ENCODE measurements around the gene OTULIN. TPM values are rescaled to one million over a fixed set of nuclear protein-coding genes. Genes with fewer than 3 reads are reported as not detected.
A peak's percentile ranks its signal among the peaks of the same experiment; 100 is the strongest.

Gene OTULIN
- polyA plus RNA-seq, 1 of the 3 experiments (the other 2 are of a cell fraction), result 6.6 TPM

- DNase-seq, result no peak
- TF ChIP-seq EZH2phosphoT487 (IDR thresholded peaks at IDR 0.05; ENCODE audit: borderline replicate concordance, low read depth) (no peak), MXI1 (IDR thresholded peaks at IDR 0.05; ENCODE audit: low read depth, low read length) (no peak), RFX5 (IDR thresholded peaks at IDR 0.05; ENCODE audit: low read length) (no peak), TCF12 (IDR thresholded peaks at IDR 0.05) (no peak), MEF2A (IDR thresholded peaks at IDR 0.05; ENCODE audit: borderline replicate concordance, low read depth) (no peak), RXRA (IDR thresholded peaks at IDR 0.05; ENCODE audit: borderline replicate concordance, low read depth) (no peak), REST (IDR thresholded peaks at IDR 0.05; ENCODE audit: low read depth, low read length) (no peak), TAF1 (IDR thresholded peaks at IDR 0.05; ENCODE audit: borderline replicate concordance, low read depth, low read length) (no peak), USF2 (IDR thresholded peaks at IDR 0.05; ENCODE audit: borderline replicate concordance, low read depth, low read length) (no peak), POLR2AphosphoS5 (IDR thresholded peaks at IDR 0.05; ENCODE audit: low read depth, low read length) (no peak), EP300 (IDR thresholded peaks at IDR 0.05; ENCODE audit: borderline replicate concordance in 1 of 2, low read depth in 1 of 2, low read length in 1 of 2) (no peak), SIN3A (IDR thresholded peaks at IDR 0.05; ENCODE audit: borderline replicate concordance, low read depth, low read length) (no peak), GATA2 (CRISPR knock-in tag; IDR thresholded peaks at IDR 0.05) (no peak), GABPA (IDR thresholded peaks at IDR 0.05; ENCODE audit: low read depth) (no peak), RAD21 (IDR thresholded peaks at IDR 0.05; ENCODE audit: low read length) (no peak), CTCF (IDR thresholded peaks at IDR 0.05) (no peak), FOXM1 (IDR thresholded peaks at IDR 0.05; ENCODE audit: low read depth) (no peak)
- H3K36me3 ChIP-seq (replicated peaks in 1 of 2; ENCODE audit: control insufficient read depth in 1 of 2, insufficient read depth in 2 of 2, low read length in 1 of 2), result peaks cover 34 to 35% of the 10 kb centered on the region in 2 experiments
- H3K9me2 ChIP-seq, result no peaks in the 10 kb centered on the region
- no peak overlapping the region for H3K9ac ChIP-seq
- H3K9me3 ChIP-seq, result no peaks in the 10 kb centered on the region
- no peak overlapping the region for H3K4me3 ChIP-seq (ENCODE audit: low read depth in 2 of 2, low read length in 1 of 2)
- no peak overlapping the region for H2AFZ ChIP-seq (ENCODE audit: low read depth)
- peaks cover 3 to 31% of the 10 kb centered on the region in 2 experiments; a peak in 2 of 4 replicates for H3K4me1 ChIP-seq (ENCODE audit: control insufficient read depth in 1 of 2, insufficient read depth in 2 of 2, low read depth in 1 of 2, low read length in 1 of 2)
- H3K27ac ChIP-seq (ENCODE audit: low read depth in 2 of 2, low read length in 1 of 2), result peak overlapping the region in 1 of 2 experiments; percentile 39; a peak in 2 of 4 replicates
- no peaks in the 10 kb centered on the region for H3K27me3 ChIP-seq (ENCODE audit: insufficient read depth)
- 87% methylated on average over 3 of the region's 3 CpGs for WGBS (ENCODE audit: low lambda C conversion rate)
- peaks cover 86% of the 10 kb centered on the region for H3K79me2 ChIP-seq (ENCODE audit: insufficient read depth)
- POLR2A ChIA-PET, result no interaction called here
- CTCF ChIA-PET, result interaction anchor here (1.0 to 2.5 kb wide), 4 partner anchors 10 to 28 kb away, joined by 3 to 12 read pairs (median 4); no protein-coding TSS in a partner anchor
- peaks cover 41% of the 10 kb centered on the region for H4K20me1 ChIP-seq (ENCODE audit: insufficient read depth)
- H3K4me2 ChIP-seq, result no peak overlapping the region
- no peaks in the 10 kb centered on the region for H3F3A ChIP-seq (replicated peaks; ENCODE audit: insufficient read depth)
These were observed 11.8 kb downstream of the OTULIN start for GRCh38 chr5:14676320-14676719.

All from SK-N-SH (cell line).